Osteocyte (in vitro differentiated cells): ENCODE results near the gene WDR27. TPM values are rescaled to one million over a fixed set of nuclear protein-coding genes. Genes with fewer than 3 reads are reported as not detected.
"Not testable (repeated sequence)": the region's sequence is repeated elsewhere in the genome, so short reads cannot be mapped to it uniquely, and the experiment has no call there.

Experiments
- DNase-seq: peaks from one replicate; pipeline ENCODE4 v3.0.0; 2021; ENCODE audit warnings: mixed read lengths; ENCODE audit not compliant: unreplicated experiment; ENCODE audit errors: extremely low spot score
- H3K27ac Mint-ChIP-seq: one replicate; pipeline ENCODE4 v1.8.0; 2021; ENCODE audit warnings: mild to moderate bottlenecking, mixed read lengths; ENCODE audit not compliant: unreplicated experiment
- H3K27me3 Mint-ChIP-seq: one replicate; pipeline ENCODE4 v1.8.0; 2021; ENCODE audit warnings: mixed read lengths; ENCODE audit not compliant: unreplicated experiment
- H3K36me3 Mint-ChIP-seq: one replicate; pipeline ENCODE4 v1.8.0; 2021; ENCODE audit warnings: mixed read lengths; ENCODE audit not compliant: unreplicated experiment
- H3K4me1 Mint-ChIP-seq: one replicate; pipeline ENCODE4 v1.8.0; 2021; ENCODE audit warnings: mixed read lengths; ENCODE audit not compliant: unreplicated experiment
- H3K4me3 Mint-ChIP-seq: one replicate; pipeline ENCODE4 v1.8.0; 2021; ENCODE audit warnings: mild to moderate bottlenecking, moderate library complexity, mixed read lengths; ENCODE audit not compliant: unreplicated experiment
- H3K9me3 Mint-ChIP-seq: one replicate; pipeline ENCODE4 v1.8.0; 2021; ENCODE audit warnings: mixed read lengths; ENCODE audit not compliant: unreplicated experiment
- CTCF ChIP-seq: fragments of 200-600 bp; sonication (generic); IDR thresholded peaks from 2 replicates; pipeline ENCODE4 v1.5.0; 2021; ENCODE audit warnings: antibody characterized with exemption, mild to moderate bottlenecking, moderate library complexity
- total RNA-seq: library from RNA; stranded (reverse); gene quantifications from 2 replicates; pipeline ENCODE4 v1.2.1, GENCODE V29; 2021

The WDR27 gene
- total RNA-seq, 1 donor from 2014 or later, result 37.4 TPM

GRCh38 chr6:169697115-169697514 is 4.7 kb downstream of the WDR27 start:
- peaks cover 11% of the 10 kb centered on the region for H3K4me1 Mint-ChIP-seq

GRCh38 chr6:169695131-169695530 is 6.7 kb downstream of the WDR27 start:
- H3K4me1 Mint-ChIP-seq, result peaks cover 2% of the 10 kb centered on the region
- no peak for TF ChIP-seq CTCF
- peaks cover 12% of the 10 kb centered on the region for H3K36me3 Mint-ChIP-seq
- H3K4me3 Mint-ChIP-seq, result no peak overlapping the region
- peaks cover 9% of the 10 kb centered on the region for H3K9me3 Mint-ChIP-seq
- DNase-seq, result no peak
- no peak overlapping the region for H3K27ac Mint-ChIP-seq
- H3K27me3 Mint-ChIP-seq, result no peaks in the 10 kb centered on the region

More at GRCh38 chr6:169697115-169697514, 4.7 kb downstream of the WDR27 start:
- H3K36me3 Mint-ChIP-seq, H3K27me3 Mint-ChIP-seq, H3K4me3 Mint-ChIP-seq, DNase-seq, H3K27ac Mint-ChIP-seq, H3K9me3 Mint-ChIP-seq: not testable (repeated sequence)
- TF ChIP-seq CTCF, result peak; percentile 48

GRCh38 chr6:169692516-169692915 is 9.3 kb downstream of the WDR27 start:
- Mint-ChIP-seq H3K27ac (no peak overlapping the region), H3K9me3 (peaks cover 9% of the 10 kb centered on the region), H3K4me1 (peaks cover 2% of the 10 kb centered on the region), H3K27me3 (no peaks in the 10 kb centered on the region), H3K36me3 (peaks cover 19% of the 10 kb centered on the region), H3K4me3 (no peak overlapping the region)
- TF ChIP-seq CTCF, result no peak
- DNase-seq, result no peak

GRCh38 chr6:169691260-169691659 is 10.6 kb downstream of the WDR27 start:
- peaks cover 17% of the 10 kb centered on the region for H3K9me3 Mint-ChIP-seq
- peaks cover 2% of the 10 kb centered on the region for H3K4me1 Mint-ChIP-seq
- H3K36me3 Mint-ChIP-seq, result peaks cover 28% of the 10 kb centered on the region
- H3K27ac Mint-ChIP-seq, result no peak overlapping the region
- H3K27me3 Mint-ChIP-seq, result no peaks in the 10 kb centered on the region
- no peak for DNase-seq
- H3K4me3 Mint-ChIP-seq, result no peak overlapping the region
- TF ChIP-seq CTCF, result no peak

GRCh38 chr6:169689287-169689686 is 12.5 kb downstream of the WDR27 start:
- H3K36me3 Mint-ChIP-seq, result peaks cover 41% of the 10 kb centered on the region

More at GRCh38 chr6:169689287-169689686, 12.5 kb downstream of the WDR27 start:
- peaks cover 29% of the 10 kb centered on the region for H3K9me3 Mint-ChIP-seq
- H3K4me3 Mint-ChIP-seq, result no peak overlapping the region
- DNase-seq, result no peak
- no peaks in the 10 kb centered on the region for H3K27me3 Mint-ChIP-seq
- no peak for TF ChIP-seq CTCF
- H3K4me1 Mint-ChIP-seq, result peaks cover 2% of the 10 kb centered on the region
- no peak overlapping the region for H3K27ac Mint-ChIP-seq
